ENCODE data around the gene HS3ST3A1.
"Not testable (repeated sequence)": the region's sequence is repeated elsewhere in the genome, so short reads cannot be mapped to it uniquely, and the experiment has no call there.

Gene HS3ST3A1

DNA sequence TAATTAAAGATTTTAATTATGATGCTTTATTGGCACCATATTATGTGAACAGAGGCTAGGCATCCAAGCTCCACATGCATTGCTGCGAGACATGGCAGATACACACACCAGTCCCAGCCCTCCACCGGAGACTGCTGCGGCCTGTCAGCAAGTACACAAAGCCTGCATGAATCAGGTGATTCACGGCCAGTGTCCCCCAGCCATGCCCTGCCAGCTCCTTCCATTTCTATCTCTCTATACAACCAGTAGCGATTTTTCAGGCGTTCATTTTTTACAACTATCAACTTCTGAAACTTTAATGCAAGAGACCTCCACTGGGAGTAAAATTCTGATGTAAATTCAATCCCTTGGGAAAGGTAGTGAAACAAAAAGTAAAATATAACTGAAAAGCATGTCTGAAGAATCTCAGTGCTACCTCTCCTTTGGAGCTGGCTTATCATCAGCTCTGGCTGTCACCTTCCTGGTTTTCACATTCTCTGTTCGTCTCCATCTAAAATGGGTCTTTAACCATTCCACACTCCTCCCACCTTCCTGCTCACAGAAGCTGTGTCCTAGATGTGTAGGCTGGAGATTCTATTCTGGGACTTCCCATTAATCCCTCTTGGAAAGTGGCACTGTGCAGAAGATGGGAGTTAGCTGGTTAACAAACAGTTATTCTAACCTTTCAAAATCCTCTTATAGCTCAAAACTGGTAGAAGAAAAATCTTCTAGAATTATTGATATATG lies 32.2 kb downstream of the HS3ST3A1 start:
- no peak for DNase-seq

DNA sequence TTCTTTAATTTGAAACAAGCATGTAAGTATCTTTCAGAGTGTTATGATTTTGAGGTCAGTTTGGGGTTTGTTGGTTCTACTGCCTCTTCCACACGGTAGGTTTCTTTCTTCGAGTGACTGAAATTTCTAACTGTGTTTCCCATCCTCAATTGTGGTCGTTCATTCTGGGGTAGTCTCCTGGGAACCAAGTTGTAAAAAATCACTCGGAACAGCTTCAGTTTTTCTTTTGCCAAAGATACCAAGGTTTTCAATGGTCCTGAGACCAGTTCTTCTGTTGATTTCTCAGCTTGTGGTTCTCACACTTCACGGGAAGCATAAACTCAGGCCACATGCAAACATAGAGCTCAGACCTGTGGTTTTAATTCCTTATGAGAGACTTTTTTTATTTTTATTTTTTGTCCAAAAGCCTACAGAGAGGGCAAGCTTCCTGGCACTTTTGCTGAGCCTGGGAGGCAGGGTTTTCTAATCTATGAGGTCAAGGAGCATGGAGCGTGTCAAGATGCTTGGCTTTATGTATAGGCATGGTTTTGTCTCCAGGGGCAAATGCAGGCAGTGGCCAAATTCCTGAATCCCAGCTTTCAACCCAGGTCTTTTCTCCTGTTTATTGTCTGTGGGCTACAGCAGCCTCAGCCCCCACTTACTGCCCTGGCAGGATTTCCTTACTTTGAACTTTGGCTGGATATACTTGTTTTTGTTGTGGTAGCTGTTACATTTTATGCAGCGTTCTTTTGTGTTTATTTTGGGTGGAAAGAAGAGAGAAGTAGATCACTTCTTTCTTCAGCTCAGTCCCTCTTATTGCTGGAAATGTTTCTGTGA lies 32.9 kb downstream of the HS3ST3A1 start:
- no peak for DNase-seq

DNA sequence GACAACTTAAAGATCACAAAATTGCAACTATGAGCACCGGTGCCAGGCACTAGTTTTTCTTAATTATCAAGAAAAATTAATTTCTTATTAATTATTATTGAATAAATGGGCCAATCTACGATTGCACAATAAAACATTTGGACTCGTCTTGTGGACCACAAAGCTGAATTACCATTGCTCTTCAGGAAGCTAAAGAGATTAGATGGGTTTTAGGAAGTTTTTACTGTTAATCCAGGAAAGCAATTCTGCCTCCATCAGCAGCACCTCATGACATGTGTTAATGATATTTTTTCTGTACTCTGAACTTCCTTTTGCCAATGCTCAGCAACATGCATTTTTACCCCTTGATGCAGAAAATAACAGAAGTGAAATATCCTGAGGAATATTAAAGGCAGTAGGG lies 37.9 kb downstream of the HS3ST3A1 start:
- no peak for DNase-seq

DNA sequence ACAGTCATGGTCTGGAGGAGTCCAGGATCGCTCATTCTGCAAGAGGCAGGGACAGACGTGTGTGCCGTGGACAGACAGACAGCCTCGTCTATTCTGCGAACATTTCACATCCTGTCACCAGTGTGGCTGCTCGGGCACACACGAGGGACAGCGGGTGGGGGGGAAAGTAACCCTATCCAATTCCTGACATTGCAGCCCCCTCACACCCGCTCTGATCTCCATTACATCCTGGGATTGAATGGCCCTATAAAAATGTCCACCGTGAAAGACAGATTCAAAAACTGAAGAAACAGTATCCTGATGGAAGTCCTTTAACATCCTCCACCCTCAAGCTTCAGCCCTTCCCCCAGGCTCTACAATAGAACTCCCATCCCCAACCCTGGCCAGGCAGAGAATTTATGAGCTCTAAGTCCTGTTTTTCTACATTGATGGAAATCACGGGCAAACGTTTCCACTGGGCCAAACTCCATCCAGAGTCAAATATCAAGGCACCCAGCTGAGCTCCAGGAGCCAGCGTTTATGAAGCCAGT lies 39.4 kb downstream of the HS3ST3A1 start:
- DNase-seq, result no peak

DNA sequence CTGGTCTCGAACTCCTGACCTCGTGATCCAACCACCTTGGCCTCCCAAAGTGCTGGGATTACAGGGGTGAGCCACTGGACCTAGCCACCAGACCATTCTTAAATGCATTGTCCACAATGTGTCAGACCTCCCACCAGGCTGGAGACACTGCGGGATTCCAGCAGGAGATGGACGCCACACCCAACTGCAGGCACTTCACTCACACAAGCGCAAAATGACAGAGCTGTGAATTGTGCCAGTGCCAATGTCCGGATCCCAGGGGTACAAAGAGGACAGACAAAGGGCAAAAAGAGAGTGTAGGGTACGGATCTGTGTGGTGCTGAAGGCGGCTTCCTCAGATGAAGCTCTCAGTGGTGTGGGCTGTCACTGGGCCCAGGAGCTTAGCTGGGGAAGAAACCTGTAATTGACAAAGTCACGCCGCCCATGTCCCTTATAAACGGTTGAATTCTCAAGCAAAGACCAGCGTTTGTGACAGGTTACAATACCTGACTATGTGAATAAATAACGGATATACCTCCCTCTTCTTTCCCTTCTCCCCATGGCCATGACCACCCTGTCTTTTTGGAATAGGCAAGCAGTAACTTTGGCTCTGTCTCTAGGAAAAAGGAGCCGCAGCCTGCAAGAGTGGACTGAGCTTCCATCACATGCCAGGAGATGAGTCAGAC lies 40.0 kb downstream of the HS3ST3A1 start:
- DNase-seq, result no peak

DNA sequence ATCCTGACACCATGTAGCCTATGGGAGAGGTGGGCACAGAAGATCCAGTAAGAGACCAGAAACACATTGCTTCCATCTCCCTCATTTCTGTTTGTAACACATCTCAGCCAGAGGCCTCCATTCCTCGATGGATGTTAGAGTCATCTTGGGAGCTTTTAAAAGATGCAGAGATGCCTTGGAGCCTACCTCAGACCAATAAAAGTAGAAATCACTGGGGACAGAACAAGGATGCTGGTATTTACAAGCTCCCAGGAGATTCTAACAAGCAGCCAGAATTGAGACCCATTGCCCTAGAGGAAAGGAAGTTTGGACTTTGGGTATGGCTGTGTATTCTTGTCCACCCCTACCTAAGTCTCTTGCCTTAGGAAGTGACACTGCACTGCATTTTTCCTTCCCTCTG lies 40.8 kb downstream of the HS3ST3A1 start:
- DNase-seq, result no peak

DNA sequence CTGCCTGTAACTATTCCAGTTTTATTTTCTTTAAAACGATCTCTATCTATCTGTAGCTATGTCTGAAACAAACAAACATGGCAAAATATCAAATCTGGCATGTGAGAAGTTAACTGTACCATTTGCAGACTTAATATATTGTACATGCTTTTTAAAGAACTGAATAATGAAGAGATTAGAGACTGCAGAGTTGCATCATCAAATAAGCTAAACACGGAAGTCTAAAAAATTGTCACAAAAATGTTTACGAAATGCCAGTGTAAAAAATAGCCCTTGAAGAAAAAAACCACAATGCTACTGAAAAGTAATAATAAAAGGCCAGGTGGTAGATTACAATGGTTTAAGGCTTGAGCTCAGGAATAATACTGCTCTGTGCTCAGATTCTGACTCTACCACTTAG lies 43.1 kb downstream of the HS3ST3A1 start:
- no peak for DNase-seq

DNA sequence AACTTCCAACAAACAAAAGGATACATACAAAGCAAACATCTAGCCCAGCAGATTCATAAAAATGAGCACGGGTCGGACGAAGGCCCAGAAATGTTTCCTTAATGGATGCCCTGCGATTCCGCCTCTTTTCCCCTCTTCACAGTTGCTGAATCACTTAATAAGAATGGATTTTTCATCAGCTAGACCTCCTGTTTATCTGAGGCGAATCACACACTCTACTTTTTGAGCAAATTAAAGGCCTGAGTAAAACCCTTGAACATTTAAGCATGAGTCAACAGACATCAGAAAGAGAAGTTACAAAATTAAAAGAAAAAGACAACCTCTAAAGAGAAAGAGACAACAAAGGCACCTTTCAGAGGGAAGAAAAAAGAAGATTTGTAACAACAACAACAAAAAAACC lies 44.7 kb downstream of the HS3ST3A1 start:
- no peak for DNase-seq

DNA sequence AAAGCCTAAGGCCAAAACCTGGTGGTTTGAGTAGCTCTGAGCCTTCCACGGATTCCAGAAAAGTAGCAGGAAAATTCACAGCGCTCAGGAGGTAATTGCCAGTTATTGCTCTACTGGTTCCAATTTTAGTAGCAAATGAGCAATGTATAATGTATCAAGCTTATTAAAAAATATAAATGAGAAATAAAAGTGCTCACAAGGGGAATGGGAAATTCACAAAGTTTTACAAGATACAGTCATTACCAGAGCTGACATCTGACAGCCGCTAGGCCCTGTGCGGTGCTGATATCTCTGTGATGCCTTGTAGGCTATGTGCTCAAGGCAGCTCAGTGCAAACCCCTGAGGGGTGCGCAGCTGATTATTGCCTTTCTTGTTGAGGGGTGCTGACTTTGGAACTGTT lies 47.5 kb downstream of the HS3ST3A1 start:
- DNase-seq, result no peak

DNA sequence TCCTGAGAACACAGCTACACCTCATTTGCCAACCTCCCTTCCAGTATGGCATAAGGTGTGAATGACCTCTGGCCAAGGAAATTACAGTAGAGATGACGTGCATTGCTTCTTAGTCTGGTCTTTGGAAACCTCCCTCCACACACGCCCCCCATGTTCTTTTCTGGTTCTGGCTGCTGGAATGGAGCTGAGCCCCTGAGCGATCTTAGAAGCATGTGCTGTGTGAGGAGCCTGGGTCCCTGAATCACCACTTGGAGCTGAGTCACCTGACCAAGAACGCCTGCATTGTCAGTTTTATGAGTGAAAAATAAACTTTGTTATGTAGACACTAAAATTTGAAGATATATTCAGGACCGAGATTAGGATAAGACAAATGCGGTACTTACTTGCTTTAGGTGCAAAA lies 51.4 kb downstream of the HS3ST3A1 start:
- no peak for DNase-seq

DNA sequence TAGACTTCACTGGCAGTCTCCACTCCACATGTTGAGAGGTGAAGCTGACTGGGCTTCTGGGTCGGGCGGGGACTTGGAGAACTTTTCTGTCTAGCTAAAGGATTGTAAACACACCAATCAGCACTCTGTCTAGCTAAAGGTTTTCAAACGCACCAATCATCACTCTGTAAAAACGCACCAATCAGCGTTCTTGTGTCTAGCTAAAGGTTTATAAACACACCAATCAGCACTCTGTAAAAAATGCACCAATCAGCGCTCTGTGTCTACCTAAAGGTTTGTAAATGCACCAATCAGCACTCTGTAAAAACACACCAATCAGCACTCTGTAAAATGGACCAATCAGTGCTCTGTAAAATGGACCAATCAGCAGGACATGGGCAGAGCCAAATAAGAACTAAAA lies 53.2 kb downstream of the HS3ST3A1 start:
- DNase-seq, result not testable (repeated sequence)

DNA sequence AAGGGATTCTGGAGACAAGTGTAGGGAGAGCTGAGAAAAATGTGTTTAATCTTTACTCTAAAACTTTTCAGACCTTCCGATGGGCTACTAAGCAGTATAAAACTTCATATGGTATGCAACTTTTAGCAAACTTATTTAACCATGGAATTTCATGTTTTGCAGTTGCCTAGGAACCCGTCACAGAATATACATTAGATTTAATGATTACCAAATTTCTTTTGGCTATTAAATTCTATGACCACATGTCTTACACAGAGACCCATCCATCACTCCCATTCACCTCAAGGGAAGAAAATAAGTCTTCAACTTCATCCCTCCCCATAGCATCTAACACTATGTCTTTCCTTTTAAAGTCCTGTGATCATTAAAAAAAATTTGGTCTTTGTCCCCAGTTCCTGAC lies 54.9 kb downstream of the HS3ST3A1 start:
- no peak for DNase-seq

DNA sequence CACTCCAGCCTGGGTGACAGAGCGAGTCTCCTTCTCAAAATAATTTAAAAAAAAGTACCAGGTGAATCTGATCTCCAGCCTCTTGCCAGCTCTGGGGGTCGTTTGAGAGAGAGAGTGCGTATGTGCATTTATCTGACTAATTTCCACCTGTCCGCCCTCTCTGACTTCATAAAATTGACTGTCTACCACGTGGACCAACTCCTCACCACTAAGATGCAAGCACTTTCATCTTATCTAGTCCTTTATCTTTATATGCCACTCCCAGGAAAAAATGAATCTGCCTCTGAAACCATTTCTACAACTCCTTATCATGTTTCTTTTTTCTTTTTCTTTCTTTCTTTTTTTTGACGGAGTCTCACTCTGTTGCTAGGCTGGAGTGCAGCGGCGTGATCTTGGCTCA lies 55.8 kb downstream of the HS3ST3A1 start:
- DNase-seq, result no peak

DNA sequence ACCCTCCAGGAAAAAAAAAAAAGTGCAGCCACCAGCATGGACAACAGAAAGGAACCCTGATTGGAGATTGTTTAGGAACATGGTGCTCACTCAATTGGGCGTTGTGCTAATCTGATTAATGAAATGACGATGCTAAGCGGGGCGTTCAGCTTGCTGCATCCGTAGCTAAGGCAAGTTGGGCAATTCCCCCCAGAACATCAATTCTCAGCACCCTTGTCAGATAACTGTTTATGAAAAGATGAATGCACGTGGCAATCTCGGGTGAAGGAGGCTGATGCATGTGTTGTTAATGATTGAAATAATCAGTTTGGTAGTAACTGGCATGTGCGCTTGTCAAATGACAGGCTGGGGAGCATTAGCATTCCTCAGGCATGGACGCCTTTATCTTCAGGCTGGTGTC lies 57.0 kb downstream of the HS3ST3A1 start:
- no peak for DNase-seq

DNA sequence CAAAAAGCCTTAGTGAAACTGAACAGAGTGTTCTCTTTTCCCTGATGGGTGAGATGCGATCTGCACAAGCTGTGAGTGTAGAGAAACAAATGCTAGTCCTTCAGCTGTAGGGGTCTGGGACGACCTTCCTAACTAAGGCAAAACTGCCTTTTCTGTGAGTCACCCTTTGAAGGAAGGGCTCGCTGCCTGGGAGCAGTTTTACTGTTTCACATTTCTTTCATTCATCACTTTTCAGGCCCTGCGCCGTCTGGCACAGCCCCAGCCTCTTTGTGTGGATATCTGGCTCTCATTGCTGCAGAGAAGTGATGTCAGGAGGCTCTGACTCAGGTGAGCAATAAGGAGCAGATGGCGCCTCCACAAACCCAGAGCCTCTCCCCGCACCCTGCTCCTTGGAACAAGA lies 57.4 kb downstream of the HS3ST3A1 start:
- no peak for DNase-seq

DNA sequence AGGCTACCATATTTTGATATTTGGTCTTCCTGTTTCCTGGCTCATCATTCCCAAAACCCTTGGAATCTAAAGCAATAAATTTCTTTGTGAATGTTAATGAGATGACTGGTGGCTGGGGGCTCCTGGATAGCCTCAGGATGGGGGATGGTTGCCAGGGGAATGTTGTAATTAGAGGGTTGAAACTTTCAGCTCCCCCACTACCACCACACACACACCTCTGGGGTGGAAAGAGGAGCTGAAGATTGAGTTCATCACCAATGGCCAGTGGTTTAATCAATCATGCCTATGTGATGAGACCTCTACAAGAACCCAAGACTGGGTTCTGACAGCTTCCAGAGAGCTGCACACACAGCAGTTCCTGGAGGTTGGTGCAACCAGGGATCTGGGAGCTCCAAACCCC lies 59.1 kb downstream of the HS3ST3A1 start:
- no peak for DNase-seq

DNA sequence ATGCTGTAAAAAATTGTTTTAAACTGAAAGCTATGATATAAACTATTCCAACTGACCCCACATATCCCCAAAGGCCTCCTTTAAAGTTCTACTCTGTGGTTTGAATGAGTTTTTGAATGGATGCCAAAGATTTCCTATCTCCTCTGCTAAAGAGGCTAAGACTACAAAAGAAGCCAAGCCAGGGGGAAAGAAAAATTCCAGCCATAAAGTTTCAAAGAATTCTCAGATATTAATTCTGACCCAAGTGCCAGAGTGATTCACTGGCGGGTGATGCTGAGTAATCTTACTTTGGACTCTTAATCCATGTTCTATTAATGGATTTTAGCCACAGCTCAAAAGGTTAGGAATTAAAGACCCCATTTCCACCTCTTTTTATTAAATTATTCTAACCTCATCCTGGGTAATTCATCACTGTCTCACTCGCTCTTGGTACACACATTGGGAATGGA lies 60.7 kb downstream of the HS3ST3A1 start:
- no peak for DNase-seq

DNA sequence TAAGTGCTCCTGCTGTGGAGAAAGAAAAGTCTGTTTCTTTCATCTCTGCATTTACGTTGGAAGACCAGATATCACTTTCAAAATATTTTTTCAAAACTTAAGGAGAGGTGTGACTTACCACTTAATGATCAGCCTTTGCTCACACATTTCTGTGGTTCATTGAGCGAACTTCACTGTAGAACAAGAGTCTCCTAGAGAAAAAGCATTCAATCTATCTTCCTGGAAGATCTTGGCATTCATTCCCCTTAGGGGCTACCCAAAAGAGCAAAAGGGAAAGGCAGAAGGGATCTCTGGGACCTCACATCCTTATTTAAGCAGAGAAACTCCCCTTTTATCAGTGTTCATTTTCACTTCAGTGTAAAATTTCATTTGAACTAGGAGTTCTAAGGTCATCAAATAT lies 61.2 kb downstream of the HS3ST3A1 start:
- no peak for DNase-seq

DNA sequence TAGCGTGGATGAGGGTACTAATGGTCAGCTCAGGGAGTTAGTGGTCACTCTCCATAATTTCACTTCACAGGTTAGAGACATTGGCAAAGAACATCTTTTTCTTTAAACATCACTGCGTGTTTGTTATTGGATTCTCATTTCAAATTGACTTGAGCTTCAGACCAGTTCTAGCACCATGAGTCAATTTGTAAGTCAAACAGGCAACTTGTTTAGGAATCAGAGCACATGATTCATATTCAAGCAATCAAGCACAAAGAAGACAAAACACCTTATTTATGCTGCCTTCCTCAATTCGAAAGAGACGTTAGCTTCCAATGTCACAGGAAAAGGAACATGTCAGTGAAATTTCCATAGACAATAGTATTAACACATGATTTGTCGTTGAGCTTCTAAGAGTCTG lies 62.3 kb downstream of the HS3ST3A1 start:
- no peak for DNase-seq

DNA sequence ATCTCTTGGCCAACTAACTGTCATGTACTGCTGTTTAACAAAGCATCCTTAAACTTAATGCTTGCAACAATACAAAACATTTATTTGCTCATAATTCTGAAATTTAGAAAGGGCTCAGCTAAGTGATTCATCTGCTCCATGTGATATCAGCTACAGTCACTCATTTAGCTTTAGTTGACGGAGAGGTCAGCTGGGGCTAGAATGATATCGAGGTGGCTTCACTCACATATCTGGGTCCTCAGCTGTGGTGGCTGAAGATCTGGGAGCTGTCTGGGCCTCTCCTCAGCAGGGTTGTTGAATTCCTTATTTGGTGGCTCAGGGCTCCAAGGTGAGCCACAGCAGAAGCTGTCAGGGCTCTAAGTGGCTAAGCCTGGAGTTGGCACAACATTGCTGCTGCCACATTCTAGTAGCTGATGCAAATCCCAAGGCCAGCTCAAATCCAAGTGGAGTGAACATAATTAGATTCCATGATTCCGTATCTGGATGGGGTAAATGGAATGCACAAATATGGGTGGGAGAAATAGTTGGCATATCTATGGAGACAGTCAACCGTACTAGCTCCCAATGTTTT lies 62.8 kb downstream of the HS3ST3A1 start:
- no peak for DNase-seq

DNA sequence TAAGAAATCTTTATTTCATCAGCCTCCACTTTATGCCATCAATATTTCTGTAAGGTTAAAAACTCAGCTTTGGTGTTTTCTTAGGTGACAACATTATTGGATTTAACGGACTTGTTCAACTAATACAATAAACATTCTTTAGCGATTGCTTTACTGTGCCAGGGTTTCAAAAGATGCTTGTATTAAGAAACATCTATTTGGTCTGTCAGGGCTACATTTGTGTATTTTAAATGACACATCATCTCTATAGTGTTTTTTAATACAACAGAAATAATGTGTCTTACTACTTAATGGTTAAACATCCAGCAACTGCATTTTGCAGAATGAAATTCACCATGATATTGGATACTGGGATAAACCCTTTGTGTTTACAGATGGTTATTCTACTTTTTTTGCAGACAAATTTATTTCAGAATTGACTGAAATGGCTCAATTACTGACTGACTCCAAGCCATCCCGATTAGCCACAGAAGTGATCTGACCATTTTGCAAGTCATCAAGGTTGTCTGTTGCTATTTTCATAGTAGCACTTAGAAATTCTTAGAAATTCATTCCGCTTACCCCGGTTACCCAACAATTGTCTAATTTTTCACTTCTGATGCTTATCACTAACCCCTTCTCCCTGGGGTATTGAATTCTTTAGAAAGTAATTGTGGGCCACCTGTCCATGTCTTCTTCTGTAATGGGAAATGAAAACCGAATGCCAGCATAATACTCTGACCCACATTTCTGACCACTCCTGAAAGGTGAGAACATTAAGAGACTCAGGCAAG lies 63.7 kb downstream of the HS3ST3A1 start:
- DNase-seq, result no peak

DNA sequence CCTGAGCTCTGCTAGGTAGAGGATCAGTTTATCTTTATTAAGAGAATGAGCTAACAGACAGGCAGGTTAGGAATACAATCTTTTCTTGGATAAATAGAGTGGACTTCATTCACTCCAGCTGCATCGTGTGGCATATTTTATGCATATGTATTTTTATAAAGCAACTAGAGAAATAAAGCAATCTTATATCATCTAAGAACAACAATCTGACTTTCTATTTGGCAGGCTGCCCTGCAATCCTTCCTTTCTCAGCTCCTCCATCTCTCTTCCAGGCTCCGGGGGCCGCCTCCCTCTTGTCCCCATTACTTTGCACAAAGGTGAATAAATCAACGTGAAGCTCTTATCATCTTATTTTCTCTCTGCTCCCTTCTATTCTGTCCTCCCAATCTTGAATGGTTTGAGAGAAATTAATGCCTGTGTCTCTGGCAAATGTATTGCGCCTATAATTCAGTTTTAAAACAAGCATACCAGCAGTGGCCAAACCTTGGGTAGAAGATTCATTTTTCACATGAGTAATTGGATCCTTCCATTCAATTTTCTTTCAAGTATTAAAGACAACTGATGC lies 64.5 kb downstream of the HS3ST3A1 start:
- no peak for DNase-seq
